Uterus (tissue), 2 donors: Measurements from ENCODE around the gene SEC14L6.
A peak's percentile ranks its signal among the peaks of the same experiment; 100 is the strongest.

ENCODE experiments used
- POLR2A ChIP-seq, 2 donors: fragments of 450-650 bp; IDR thresholded peaks; one replicate each; pipeline ENCODE4 v1.6.1; 2016; ENCODE audit warnings: antibody characterized with exemption in 2 of 2, mild to moderate bottlenecking in 1 of 2, moderate library complexity in 1 of 2
- TF ChIP-seq, protein P1 (sequence below), 4 experiments: fragments of 200-600 bp in 2 of 4; fragments of 450-650 bp in 2 of 4; sonication (generic) in 2 of 4; IDR thresholded peaks; one replicate each; pipeline ENCODE4 v1.5.1; 2016 to 2019; ENCODE audit warnings: antibody characterized with exemption in 4 of 4, mild to moderate bottlenecking in 2 of 4, moderate library complexity in 1 of 4

GRCh38 chr22:30485362-30485988 lies 61.1 kb downstream of the SEC14L6 start:
- TF ChIP-seq, protein P1, sequence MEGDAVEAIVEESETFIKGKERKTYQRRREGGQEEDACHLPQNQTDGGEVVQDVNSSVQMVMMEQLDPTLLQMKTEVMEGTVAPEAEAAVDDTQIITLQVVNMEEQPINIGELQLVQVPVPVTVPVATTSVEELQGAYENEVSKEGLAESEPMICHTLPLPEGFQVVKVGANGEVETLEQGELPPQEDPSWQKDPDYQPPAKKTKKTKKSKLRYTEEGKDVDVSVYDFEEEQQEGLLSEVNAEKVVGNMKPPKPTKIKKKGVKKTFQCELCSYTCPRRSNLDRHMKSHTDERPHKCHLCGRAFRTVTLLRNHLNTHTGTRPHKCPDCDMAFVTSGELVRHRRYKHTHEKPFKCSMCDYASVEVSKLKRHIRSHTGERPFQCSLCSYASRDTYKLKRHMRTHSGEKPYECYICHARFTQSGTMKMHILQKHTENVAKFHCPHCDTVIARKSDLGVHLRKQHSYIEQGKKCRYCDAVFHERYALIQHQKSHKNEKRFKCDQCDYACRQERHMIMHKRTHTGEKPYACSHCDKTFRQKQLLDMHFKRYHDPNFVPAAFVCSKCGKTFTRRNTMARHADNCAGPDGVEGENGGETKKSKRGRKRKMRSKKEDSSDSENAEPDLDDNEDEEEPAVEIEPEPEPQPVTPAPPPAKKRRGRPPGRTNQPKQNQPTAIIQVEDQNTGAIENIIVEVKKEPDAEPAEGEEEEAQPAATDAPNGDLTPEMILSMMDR (IDR thresholded peaks at IDR 0.05), result peak; percentile 78 to 88 (median 84)
- no peak for TF ChIP-seq POLR2A (IDR thresholded peaks at IDR 0.05)
